Neutrophil (primary cell): ENCODE results near the gene NKX1-2.

Experiments used
- H3K27ac ChIP-seq: fragments of 200-600 bp; sonication (generic); 2 replicates; pipeline ENCODE4 v1.5.1; 2016; ENCODE audit warnings: mild to moderate bottlenecking, moderate library complexity
- H3K27me3 ChIP-seq: fragments of 200-600 bp; sonication (generic); 2 replicates; pipeline ENCODE4 v1.6.0; 2016; ENCODE audit warnings: mild to moderate bottlenecking
- H3K36me3 ChIP-seq: fragments of 200-600 bp; sonication (generic); 2 replicates; pipeline ENCODE4 v1.5.1; 2017
- H3K4me1 ChIP-seq, 2 experiments: fragments of 200-600 bp in 1 of 2; sonication (generic) in 1 of 2; 1 replicate in 1 of 2; 2 replicates in 1 of 2; pipeline versions ENCODE4 v1.5.1 to v1.6.1; 2013 to 2016; ENCODE audit warnings: low read depth in 1 of 2, low read length in 1 of 2, mild to moderate bottlenecking in 1 of 2, moderate library complexity in 1 of 2; ENCODE audit not compliant: control insufficient read depth in 1 of 2, insufficient read depth in 1 of 2
- H3K4me3 ChIP-seq, 2 experiments: fragments of 200-600 bp in 1 of 2; sonication (generic) in 1 of 2; 1 replicate in 1 of 2; 2 replicates in 1 of 2; pipeline ENCODE4 v1.5.1; 2013 to 2016; ENCODE audit warnings: low read depth in 1 of 2, low read length in 1 of 2, mild to moderate bottlenecking in 1 of 2, moderate library complexity in 1 of 2
- H3K9me3 ChIP-seq: fragments of 200-600 bp; sonication (generic); 2 replicates; pipeline ENCODE4 v1.5.1; 2016
- CTCF ChIP-seq: fragments of 200-600 bp; sonication (generic); IDR thresholded peaks from 2 replicates; pipeline ENCODE4 v1.5.1; 2016; ENCODE audit warnings: antibody characterized with exemption

The NKX1-2 gene

GRCh38 chr10:124450012-124450782 is at the start of gene NKX1-2:
NKX1-2 (minus strand) TSS chr10:124450035; CDS start chr10:124449943, 92 bp downstream.
- Histone ChIP-seq H3K36me3 (no peaks in the 10 kb centered on the region), H3K27me3 (peaks cover 100% of the 10 kb centered on the region), H3K4me3 (no peak within 1 kb of the TSS), H3K27ac (no peak within 1 kb of the TSS), H3K4me1 (no peaks in the 10 kb centered on the region), H3K9me3 (no peaks in the 10 kb centered on the region)
- no peak for TF ChIP-seq CTCF

- no peaks in the 10 kb centered on the region for H3K36me3 ChIP-seq
- no peaks in the 10 kb centered on the region for H3K9me3 ChIP-seq
- no peak overlapping the region for H3K4me3 ChIP-seq
- TF ChIP-seq CTCF: no peak
- H3K27ac ChIP-seq: no peak overlapping the region
- peaks cover 6% of the 10 kb centered on the region for H3K27me3 ChIP-seq
- H3K4me1 ChIP-seq: peaks cover 6 to 12% of the 10 kb centered on the region in 2 experiments
Measured at GRCh38 chr10:124498056-124498455, 48.2 kb upstream of the NKX1-2 start.

- Histone ChIP-seq H3K36me3 (no peaks in the 10 kb centered on the region), H3K27me3 (peaks cover 6% of the 10 kb centered on the region), H3K27ac (no peak overlapping the region), H3K4me1 (peaks cover 6 to 12% of the 10 kb centered on the region in 2 experiments), H3K9me3 (no peaks in the 10 kb centered on the region), H3K4me3 (no peak overlapping the region)
- no peak for TF ChIP-seq CTCF
Measured at GRCh38 chr10:124497196-124497881, 47.5 kb upstream of the NKX1-2 start.

GRCh38 chr10:124496620-124497019 is 46.8 kb upstream of the NKX1-2 start:
- Histone ChIP-seq H3K27me3 (peaks cover 6% of the 10 kb centered on the region), H3K27ac (no peak overlapping the region), H3K9me3 (no peaks in the 10 kb centered on the region), H3K36me3 (no peaks in the 10 kb centered on the region), H3K4me1 (peaks cover 6 to 12% of the 10 kb centered on the region in 2 experiments), H3K4me3 (no peak overlapping the region)
- no peak for TF ChIP-seq CTCF

GRCh38 chr10:124496150-124496549 is 46.3 kb upstream of the NKX1-2 start:
- H3K27ac ChIP-seq: no peak overlapping the region
- H3K36me3 ChIP-seq: no peaks in the 10 kb centered on the region
- peaks cover 6 to 12% of the 10 kb centered on the region in 2 experiments for H3K4me1 ChIP-seq
- no peaks in the 10 kb centered on the region for H3K9me3 ChIP-seq
- no peak for TF ChIP-seq CTCF
- H3K4me3 ChIP-seq: no peak overlapping the region
- H3K27me3 ChIP-seq: peaks cover 6% of the 10 kb centered on the region
